Measurements from ENCODE around the gene B3GNT8. TPM values are rescaled to one million over a fixed set of nuclear protein-coding genes. Genes with fewer than 3 reads are reported as not detected.

B3GNT8 gene
- total RNA-seq, 5 donors from 2014 or later (not counting 1 experiment from before 2014, with no cell fraction given): 0.76 to 5.0 (median 1.3) TPM

GRCh38 chr19:41427647-41428480 is 690 bp upstream of the B3GNT8 start:
- ATAC-seq (replicated peaks in 1 of 4): peak; percentile 53 to 70 (median 68)
- ChIA-PET CTCF (interaction anchor here in 1 of 2 donors (0.6 to 2.4 kb wide), 5 partner anchors 12 to 134 kb away, joined by 3 to 7 read pairs (median 3); partner anchors contain the start of genes B9D2 and DMAC2), POLR2A (no interaction called here)
- Histone ChIP-seq H3K36me3 (ENCODE audit: control insufficient read depth in 2 of 2, extremely low read depth in 1 of 2, insufficient read depth in 1 of 2, low read length in 1 of 2) (peaks cover 17 to 38% of the 10 kb centered on the region in 2 donors), H3K27ac (ENCODE audit: low read length) (peak overlapping the region; percentile 35), H3K27me3 (replicated peaks in 1 of 2; ENCODE audit: control insufficient read depth in 2 of 2, extremely low read depth in 1 of 2, insufficient read depth in 2 of 2, low read length in 1 of 2) (no peaks in the 10 kb centered on the region), H3K4me3 (ENCODE audit: control insufficient read depth in 1 of 2, extremely low read depth in 1 of 2, low read length in 1 of 2) (peak overlapping the region; percentile 36 to 46), H3K4me1 (ENCODE audit: control insufficient read depth in 1 of 2, extremely low read depth in 1 of 2, insufficient read depth in 2 of 2, low read length in 2 of 2) (peaks cover 6 to 42% of the 10 kb centered on the region in 2 experiments), H3K9me3 (no peaks in the 10 kb centered on the region)
- Mint-ChIP-seq H3K27me3 (no peaks in the 10 kb centered on the region), H3K4me1 (peaks cover 23 to 35% (median 33%) of the 10 kb centered on the region in 3 donors), H3K36me3 (peaks cover 17% of the 10 kb centered on the region), H3K9me3 (no peaks in the 10 kb centered on the region), H3K4me3 (peak overlapping the region; percentile 78 to 96 (median 84)), H3K27ac (peak overlapping the region; percentile 95 to 96)
- DNase-seq: peak in 31 of 35 experiments; percentile 5 to 73 (median 38)
- 17% methylated on average over 16 of the region's 23 CpGs for WGBS (ENCODE audit: insufficient coverage)

- DNase-seq: no peak
- Mint-ChIP-seq H3K9me3 (no peaks in the 10 kb centered on the region), H3K27ac (peak overlapping the region; percentile 55 to 95), H3K27me3 (no peaks in the 10 kb centered on the region), H3K4me3 (peak overlapping the region in 2 of 3 donors; percentile 64 to 96), H3K36me3 (peaks cover 16% of the 10 kb centered on the region), H3K4me1 (peaks cover 23 to 35% (median 30%) of the 10 kb centered on the region in 3 donors)
- H3K27ac ChIP-seq (ENCODE audit: low read length): no peak overlapping the region
- no peak for ATAC-seq (replicated peaks in 1 of 4)
- H3K4me3 ChIP-seq (ENCODE audit: control insufficient read depth in 1 of 2, extremely low read depth in 1 of 2, low read length in 1 of 2): no peak overlapping the region
- ChIA-PET CTCF (interaction anchor here in 1 of 2 donors (1.3 kb wide), 1 partner anchor 63 kb away, joined by 7 read pairs; no protein-coding TSS in a partner anchor), POLR2A (no interaction called here)
- peaks cover 25 to 36% of the 10 kb centered on the region in 2 donors for H3K36me3 ChIP-seq (ENCODE audit: control insufficient read depth in 2 of 2, extremely low read depth in 1 of 2, insufficient read depth in 1 of 2, low read length in 1 of 2)
- H3K4me1 ChIP-seq (ENCODE audit: control insufficient read depth in 1 of 2, extremely low read depth in 1 of 2, insufficient read depth in 2 of 2, low read length in 2 of 2): peaks cover 6 to 40% of the 10 kb centered on the region in 2 experiments
- H3K27me3 ChIP-seq (replicated peaks in 1 of 2; ENCODE audit: control insufficient read depth in 2 of 2, extremely low read depth in 1 of 2, insufficient read depth in 2 of 2, low read length in 1 of 2): no peaks in the 10 kb centered on the region
- 94% methylated on average over 33 of the region's 36 CpGs for WGBS (ENCODE audit: insufficient coverage)
- H3K9me3 ChIP-seq: no peaks in the 10 kb centered on the region
Measured at GRCh38 chr19:41426116-41426841, 895 bp downstream of the B3GNT8 start.

GRCh38 chr19:41425174-41426115 is 1.7 kb downstream of the B3GNT8 start:
- 93% methylated on average over 24 of the region's 28 CpGs for WGBS (ENCODE audit: insufficient coverage)
- POLR2A ChIA-PET: no interaction called here
- H3K36me3 Mint-ChIP-seq: peaks cover 22% of the 10 kb centered on the region
- H3K27me3 Mint-ChIP-seq: no peaks in the 10 kb centered on the region
- H3K4me1 Mint-ChIP-seq: peaks cover 23 to 33% (median 27%) of the 10 kb centered on the region in 3 donors
- no peaks in the 10 kb centered on the region for H3K9me3 Mint-ChIP-seq
- H3K4me1 ChIP-seq (ENCODE audit: control insufficient read depth in 1 of 2, extremely low read depth in 1 of 2, insufficient read depth in 2 of 2, low read length in 2 of 2): peaks cover 6 to 39% of the 10 kb centered on the region in 2 experiments
- peak overlapping the region; percentile 8 for H3K27ac ChIP-seq (ENCODE audit: low read length)
- H3K4me3 Mint-ChIP-seq: peak overlapping the region in 1 of 3 donors; percentile 24
- H3K4me3 ChIP-seq (ENCODE audit: control insufficient read depth in 1 of 2, extremely low read depth in 1 of 2, low read length in 1 of 2): no peak overlapping the region
- H3K9me3 ChIP-seq: no peaks in the 10 kb centered on the region
- H3K36me3 ChIP-seq (ENCODE audit: control insufficient read depth in 2 of 2, extremely low read depth in 1 of 2, insufficient read depth in 1 of 2, low read length in 1 of 2): peaks cover 24 to 38% of the 10 kb centered on the region in 2 donors
- ATAC-seq (replicated peaks in 1 of 4) (no peak), DNase-seq (peak in 1 of 35 experiments; percentile 3)
- H3K27ac Mint-ChIP-seq: peak overlapping the region; percentile 55 to 81
- no peaks in the 10 kb centered on the region for H3K27me3 ChIP-seq (replicated peaks in 1 of 2; ENCODE audit: control insufficient read depth in 2 of 2, extremely low read depth in 1 of 2, insufficient read depth in 2 of 2, low read length in 1 of 2)
- CTCF ChIA-PET: interaction anchor here in 1 of 2 donors (0.6 to 0.7 kb wide), 2 partner anchors 20 to 65 kb away, joined by 3 to 7 read pairs; no protein-coding TSS in a partner anchor

GRCh38 chr19:41424335-41425173 is 2.6 kb downstream of the B3GNT8 start:
- Mint-ChIP-seq H3K27me3 (no peaks in the 10 kb centered on the region), H3K9me3 (no peaks in the 10 kb centered on the region), H3K36me3 (peaks cover 27% of the 10 kb centered on the region), H3K4me1 (peaks cover 23 to 33% (median 27%) of the 10 kb centered on the region in 3 donors), H3K4me3 (no peak overlapping the region), H3K27ac (peak overlapping the region; percentile 55 to 69)
- WGBS (ENCODE audit: insufficient coverage): 89% methylated on average over 14 of the region's 21 CpGs
- H3K27me3 ChIP-seq (replicated peaks in 1 of 2; ENCODE audit: control insufficient read depth in 2 of 2, extremely low read depth in 1 of 2, insufficient read depth in 2 of 2, low read length in 1 of 2): no peaks in the 10 kb centered on the region
- DNase-seq (peak in 5 of 35 experiments; percentile 13 to 23 (median 18)), ATAC-seq (replicated peaks in 1 of 4) (no peak)
- ChIA-PET CTCF (interaction anchor here in 1 of 2 donors (0.6 to 0.7 kb wide), 2 partner anchors 21 to 64 kb away, joined by 3 to 7 read pairs; no protein-coding TSS in a partner anchor), POLR2A (no interaction called here)
- peaks cover 6 to 39% of the 10 kb centered on the region in 2 experiments for H3K4me1 ChIP-seq (ENCODE audit: control insufficient read depth in 1 of 2, extremely low read depth in 1 of 2, insufficient read depth in 2 of 2, low read length in 2 of 2)
- H3K4me3 ChIP-seq (ENCODE audit: control insufficient read depth in 1 of 2, extremely low read depth in 1 of 2, low read length in 1 of 2): no peak overlapping the region
- no peaks in the 10 kb centered on the region for H3K9me3 ChIP-seq
- H3K27ac ChIP-seq (ENCODE audit: low read length): peak overlapping the region; percentile 8
- H3K36me3 ChIP-seq (ENCODE audit: control insufficient read depth in 2 of 2, extremely low read depth in 1 of 2, insufficient read depth in 1 of 2, low read length in 1 of 2): peaks cover 24 to 46% of the 10 kb centered on the region in 2 donors

- 94% methylated on average over 6 of the region's 12 CpGs for WGBS (ENCODE audit: insufficient coverage)
- H3K36me3 Mint-ChIP-seq: peaks cover 38% of the 10 kb centered on the region
- no peaks in the 10 kb centered on the region for H3K9me3 Mint-ChIP-seq
Measured at GRCh38 chr19:41422955-41423354, 4.2 kb downstream of the B3GNT8 start.

More at GRCh38 chr19:41422955-41423354, 4.2 kb downstream of the B3GNT8 start:
- DNase-seq (no peak), ATAC-seq (replicated peaks in 1 of 4) (no peak)
- H3K27ac Mint-ChIP-seq: no peak overlapping the region
- H3K27me3 ChIP-seq (replicated peaks in 1 of 2; ENCODE audit: control insufficient read depth in 2 of 2, extremely low read depth in 1 of 2, insufficient read depth in 2 of 2, low read length in 1 of 2): no peaks in the 10 kb centered on the region
- H3K4me1 Mint-ChIP-seq: peaks cover 14 to 19% (median 16%) of the 10 kb centered on the region in 3 donors
- H3K4me1 ChIP-seq (ENCODE audit: control insufficient read depth in 1 of 2, extremely low read depth in 1 of 2, insufficient read depth in 2 of 2, low read length in 2 of 2): peaks cover 0 to 24% of the 10 kb centered on the region in 2 experiments
- H3K4me3 Mint-ChIP-seq: no peak overlapping the region
- no peak overlapping the region for H3K4me3 ChIP-seq (ENCODE audit: control insufficient read depth in 1 of 2, extremely low read depth in 1 of 2, low read length in 1 of 2)
- H3K27ac ChIP-seq (ENCODE audit: low read length): no peak overlapping the region
- ChIA-PET POLR2A (no interaction called here), CTCF (no interaction called here)
- H3K36me3 ChIP-seq (ENCODE audit: control insufficient read depth in 2 of 2, extremely low read depth in 1 of 2, insufficient read depth in 1 of 2, low read length in 1 of 2): peaks cover 24 to 62% of the 10 kb centered on the region in 2 donors
- no peaks in the 10 kb centered on the region for H3K9me3 ChIP-seq
- H3K27me3 Mint-ChIP-seq: no peaks in the 10 kb centered on the region

Measured in T-cell (primary cell).